ENCODE data around the gene DZIP1. TPM values are rescaled to one million over a fixed set of nuclear protein-coding genes. Genes with fewer than 3 reads are reported as not detected.
A peak's percentile ranks its signal among the peaks of the same experiment; 100 is the strongest.

The DZIP1 gene
- total and polyA plus RNA-seq, 2 of the 13 experiments (the other 11 are each of a cell fraction or from before 2014, with no cell fraction given) = 11.0 to 36.7 TPM

GRCh38 chr13:95564091-95564490, 80.4 kb downstream of the DZIP1 start:
- Histone ChIP-seq H2AFZ (ENCODE audit: low read length) (no peak overlapping the region), H3K9me3 (ENCODE audit: low read length) (no peaks in the 10 kb centered on the region), H3K9ac (ENCODE audit: insufficient read depth, low read depth, low read length) (no peak overlapping the region), H3K27me3 (ENCODE audit: control insufficient read depth in 1 of 2, insufficient read depth in 2 of 2, low read length in 2 of 2) (no peaks in the 10 kb centered on the region; a peak in 1 of 5 replicates), H4K20me1 (ENCODE audit: insufficient read depth, low read length) (no peaks in the 10 kb centered on the region), H3K27ac (ENCODE audit: extremely low read length, insufficient read depth, low read length) (no peak overlapping the region), H3K36me3 (replicated peaks in 1 of 2; ENCODE audit: control insufficient read depth in 1 of 2, insufficient read depth in 2 of 2, low read length in 2 of 2) (no peaks in the 10 kb centered on the region), H3K4me1 (ENCODE audit: insufficient read depth, low read length) (peaks cover 8% of the 10 kb centered on the region), H3K4me3 (replicated peaks in 1 of 3; ENCODE audit: insufficient read depth in 1 of 3, low read depth in 2 of 3, low read length in 3 of 3) (no peak overlapping the region), H3K79me2 (ENCODE audit: insufficient read depth, low read length) (no peaks in the 10 kb centered on the region), H3K4me2 (ENCODE audit: low read depth, low read length) (no peak overlapping the region)
- WGBS (ENCODE audit: low lambda C conversion rate) = 62% methylated on average over 3 of the region's 3 CpGs
- intact Hi-C loops (cut with micrococcal nuclease; ENCODE audit: unreplicated experiment) (no loop called here), in situ Hi-C loops (cut with HindIII; ENCODE audit: extremely low pct_ligation_motif_present, low pct_unique_long_range_greater_than_20kb) (no loop called here)
- no TSS peak for BruUV-seq (replicated peaks)
- ChIA-PET CTCF (ENCODE audit: low intra/inter-chr PET ratio, low total read pairs) (no interaction called here), POLR2A (no interaction called here)
- FAIRE-seq = no peak
- peak; percentile 37; the same call in 2 of the 3 replicates for ATAC-seq
- TF ChIP-seq STAG1 (CRISPR knock-in tag; IDR thresholded peaks at IDR 0.05) (peak; percentile 37; the same call in 1 of the 2 replicates), TEAD3 (CRISPR knock-in tag; optimal IDR thresholded peaks at IDR 0.05; ENCODE audit: borderline replicate concordance) (no peak), ZFP36 (IDR thresholded peaks at IDR 0.05; ENCODE audit: borderline replicate concordance, low read depth, low read length, partially characterized antibody) (no peak), MED8 (CRISPR knock-in tag; IDR thresholded peaks at IDR 0.05; ENCODE audit: insufficient replicate concordance) (no peak), ELF3 (CRISPR knock-in tag; IDR thresholded peaks at IDR 0.05) (no peak), ZNF260 (CRISPR knock-in tag; IDR thresholded peaks at IDR 0.05; ENCODE audit: borderline replicate concordance, low read depth) (no peak), SOX6 (IDR thresholded peaks at IDR 0.05) (no peak), SOX6 (CRISPR knock-in tag; IDR thresholded peaks at IDR 0.05) (no peak)
- DNase-seq (ENCODE audit: low spot score) = no peak

- CTCF ChIA-PET (ENCODE audit: low intra/inter-chr PET ratio, low total read pairs) = no interaction called here
- Histone ChIP-seq H3K9me3 (ENCODE audit: low read length) (no peaks in the 10 kb centered on the region), H2AFZ (ENCODE audit: low read length) (no peak overlapping the region), H3K4me2 (ENCODE audit: low read depth, low read length) (no peak overlapping the region), H3K4me1 (ENCODE audit: insufficient read depth, low read length) (peaks cover 29% of the 10 kb centered on the region), H4K20me1 (ENCODE audit: insufficient read depth, low read length) (no peaks in the 10 kb centered on the region), H3K36me3 (replicated peaks in 1 of 2; ENCODE audit: control insufficient read depth in 1 of 2, insufficient read depth in 2 of 2, low read length in 2 of 2) (no peaks in the 10 kb centered on the region), H3K4me3 (replicated peaks in 1 of 3; ENCODE audit: insufficient read depth in 1 of 3, low read depth in 2 of 3, low read length in 3 of 3) (no peak overlapping the region), H3K27ac (ENCODE audit: extremely low read length, insufficient read depth, low read length) (no peak overlapping the region), H3K79me2 (ENCODE audit: insufficient read depth, low read length) (no peaks in the 10 kb centered on the region), H3K9ac (ENCODE audit: insufficient read depth, low read depth, low read length) (no peak overlapping the region), H3K27me3 (ENCODE audit: control insufficient read depth in 1 of 2, insufficient read depth in 2 of 2, low read length in 2 of 2) (peaks cover 0 to 7% of the 10 kb centered on the region in 2 experiments; a peak in 2 of 5 replicates)
- FAIRE-seq = no peak
- POLR2A ChIA-PET = no interaction called here
- TF ChIP-seq ZNF879 (CRISPR knock-in tag; IDR thresholded peaks at IDR 0.05) (no peak), NBN (conservative IDR thresholded peaks at IDR 0.05) (no peak), PTBP1 (IDR thresholded peaks at IDR 0.05; ENCODE audit: low read depth, low read length, poor library complexity, severe bottlenecking) (no peak), KMT2A (CRISPR knock-in tag; IDR thresholded peaks at IDR 0.05) (no peak), HOXA9 (CRISPR knock-in tag; IDR thresholded peaks at IDR 0.05; ENCODE audit: borderline replicate concordance) (no peak), RFXANK (CRISPR knock-in tag; IDR thresholded peaks at IDR 0.05) (no peak), SMC3 (IDR thresholded peaks at IDR 0.05; ENCODE audit: low read length) (no peak), ZNF367 (CRISPR knock-in tag; IDR thresholded peaks at IDR 0.05; ENCODE audit: borderline replicate concordance) (no peak), CREB1 (IDR thresholded peaks at IDR 0.05) (peak; percentile 63), CREB1 (CRISPR knock-in tag; IDR thresholded peaks at IDR 0.05) (no peak), ATF7 (IDR thresholded peaks at IDR 0.05) (peak; percentile 91), ATF7 (CRISPR knock-in tag; IDR thresholded peaks at IDR 0.05) (no peak), MYNN (CRISPR knock-in tag; IDR thresholded peaks at IDR 0.05; ENCODE audit: low read depth) (no peak), ZNF784 (CRISPR knock-in tag; IDR thresholded peaks at IDR 0.05; ENCODE audit: borderline replicate concordance) (no peak)
- BruUV-seq (replicated peaks) = no TSS peak
- 53% methylated on average over 6 of the region's 6 CpGs for WGBS (ENCODE audit: low lambda C conversion rate)
- no peak for DNase-seq (ENCODE audit: low spot score)
- intact Hi-C loops (cut with micrococcal nuclease; ENCODE audit: unreplicated experiment) = no loop called here
- in situ Hi-C loops (cut with HindIII; ENCODE audit: extremely low pct_ligation_motif_present, low pct_unique_long_range_greater_than_20kb) = no loop called here
- ATAC-seq = no peak
Measured at GRCh38 chr13:95560387-95560786, 84.1 kb downstream of the DZIP1 start.

Data from HepG2 (cell line).